DOHH2 (cell line): ENCODE data around the gene GORASP1.

Experiments used
- H3F3A ChIP-seq: fragments of 200-600 bp; sonication (generic), shearing (Covaris generic); 2 replicates; pipeline ENCODE4 v1.6.0; 2016; ENCODE audit warnings: antibody characterized with exemption, mild to moderate bottlenecking; ENCODE audit not compliant: control insufficient read depth, insufficient read depth
- H3K27ac ChIP-seq: fragments of 200-600 bp; sonication (generic); 2 replicates; pipeline ENCODE4 v1.5.1; 2014; ENCODE audit warnings: low read depth, mild to moderate bottlenecking, low read length, moderate library complexity
- H3K27me3 ChIP-seq: fragments of 200-600 bp; sonication (generic); 2 replicates; pipeline ENCODE4 v1.6.1; 2014; ENCODE audit warnings: mild to moderate bottlenecking, low read length, mixed read lengths; ENCODE audit not compliant: control insufficient read depth
- H3K36me3 ChIP-seq: fragments of 200-600 bp; sonication (generic); 2 replicates; pipeline ENCODE4 v1.6.1; 2014; ENCODE audit warnings: mild to moderate bottlenecking, low read length, moderate library complexity, mixed read lengths; ENCODE audit not compliant: control insufficient read depth
- H3K4me1 ChIP-seq: fragments of 200-600 bp; sonication (generic); 2 replicates; pipeline ENCODE4 v1.6.1; 2014; ENCODE audit warnings: mild to moderate bottlenecking, low read length, mixed read lengths; ENCODE audit not compliant: control insufficient read depth
- H3K4me2 ChIP-seq: fragments of 200-600 bp; sonication (generic); 2 replicates; pipeline ENCODE4 v1.6.0; 2014; ENCODE audit warnings: mild to moderate bottlenecking, low read length, moderate library complexity
- H3K4me3 ChIP-seq: fragments of 200-600 bp; sonication (generic); 2 replicates; pipeline ENCODE4 v1.5.1; 2014; ENCODE audit warnings: mild to moderate bottlenecking, low read length, mixed read lengths
- H3K79me2 ChIP-seq: fragments of 200-600 bp; sonication (generic); 2 replicates; pipeline ENCODE4 v1.6.1; 2014; ENCODE audit warnings: mild to moderate bottlenecking, low read length, mixed read lengths; ENCODE audit not compliant: control insufficient read depth
- H3K9me2 ChIP-seq: fragments of 200-600 bp; sonication (generic); replicated peaks from 2 replicates; pipeline ENCODE4 v1.6.1; 2014; ENCODE audit warnings: mild to moderate bottlenecking, low read length, mixed read lengths; ENCODE audit not compliant: control insufficient read depth
- H3K9me3 ChIP-seq: fragments of 200-600 bp; sonication (generic); 2 replicates; pipeline ENCODE4 v1.6.1; 2014; ENCODE audit warnings: antibody characterized with exemption, low read length, mixed read lengths; ENCODE audit not compliant: control insufficient read depth, insufficient read depth
- H4K20me1 ChIP-seq: fragments of 200-600 bp; sonication (generic); 2 replicates; pipeline ENCODE4 v1.6.0; 2014; ENCODE audit warnings: low read depth, mild to moderate bottlenecking, antibody characterized with exemption, low read length, moderate library complexity; ENCODE audit not compliant: control insufficient read depth, insufficient read depth
- EZH2phosphoT487 ChIP-seq: fragments of 200-600 bp; sonication (generic); IDR thresholded peaks from 2 replicates; pipeline ENCODE4 v1.6.1; 2017; ENCODE audit warnings: borderline replicate concordance, mild to moderate bottlenecking, antibody characterized with exemption, low read length, moderate library complexity, mixed read lengths
- TF ChIP-seq, protein P1 (sequence below): fragments of 200-600 bp; sonication (generic); IDR thresholded peaks from one replicate; pipeline ENCODE4 v1.5.1; 2014; ENCODE audit warnings: antibody characterized with exemption, mild to moderate bottlenecking, low read depth, low read length; ENCODE audit not compliant: poor library complexity, severe bottlenecking

Gene GORASP1

DNA sequence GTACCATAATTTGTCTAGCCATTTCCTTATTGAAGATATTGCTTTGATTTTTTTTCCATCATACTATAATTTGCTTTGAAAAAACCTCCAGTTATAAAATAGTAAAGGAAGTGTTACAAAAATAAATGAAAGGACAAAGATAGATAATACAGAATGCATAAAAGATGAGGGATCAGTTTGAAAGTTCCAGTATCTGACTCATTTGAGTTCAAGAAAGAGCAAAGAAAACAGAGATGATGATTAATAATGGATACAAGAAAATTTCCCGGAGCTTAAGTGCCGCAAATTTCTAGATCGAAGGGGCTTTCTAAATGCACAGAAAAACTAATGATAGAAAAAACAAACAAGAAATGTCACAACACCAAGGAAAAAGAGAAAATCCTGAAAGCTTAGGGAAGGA lies 51.3 kb downstream of the GORASP1 start:
- Histone ChIP-seq H3K4me2 (no peak overlapping the region), H3F3A (no peaks in the 10 kb centered on the region), H3K36me3 (0 out of 2 replicates have a peak, but pooled peaks cover 3% of the 10 kb centered on the region), H4K20me1 (no peaks in the 10 kb centered on the region), H3K9me3 (no peaks in the 10 kb centered on the region), H3K4me1 (peaks cover 14% of the 10 kb centered on the region), H3K27me3 (no peaks in the 10 kb centered on the region), H3K27ac (no peak overlapping the region), H3K9me2 (no peaks in the 10 kb centered on the region), H3K4me3 (no peak overlapping the region), H3K79me2 (peaks cover 53% of the 10 kb centered on the region)
- no peak for TF ChIP-seq EZH2phosphoT487
- TF ChIP-seq, protein P1, sequence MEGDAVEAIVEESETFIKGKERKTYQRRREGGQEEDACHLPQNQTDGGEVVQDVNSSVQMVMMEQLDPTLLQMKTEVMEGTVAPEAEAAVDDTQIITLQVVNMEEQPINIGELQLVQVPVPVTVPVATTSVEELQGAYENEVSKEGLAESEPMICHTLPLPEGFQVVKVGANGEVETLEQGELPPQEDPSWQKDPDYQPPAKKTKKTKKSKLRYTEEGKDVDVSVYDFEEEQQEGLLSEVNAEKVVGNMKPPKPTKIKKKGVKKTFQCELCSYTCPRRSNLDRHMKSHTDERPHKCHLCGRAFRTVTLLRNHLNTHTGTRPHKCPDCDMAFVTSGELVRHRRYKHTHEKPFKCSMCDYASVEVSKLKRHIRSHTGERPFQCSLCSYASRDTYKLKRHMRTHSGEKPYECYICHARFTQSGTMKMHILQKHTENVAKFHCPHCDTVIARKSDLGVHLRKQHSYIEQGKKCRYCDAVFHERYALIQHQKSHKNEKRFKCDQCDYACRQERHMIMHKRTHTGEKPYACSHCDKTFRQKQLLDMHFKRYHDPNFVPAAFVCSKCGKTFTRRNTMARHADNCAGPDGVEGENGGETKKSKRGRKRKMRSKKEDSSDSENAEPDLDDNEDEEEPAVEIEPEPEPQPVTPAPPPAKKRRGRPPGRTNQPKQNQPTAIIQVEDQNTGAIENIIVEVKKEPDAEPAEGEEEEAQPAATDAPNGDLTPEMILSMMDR: no peak

DNA sequence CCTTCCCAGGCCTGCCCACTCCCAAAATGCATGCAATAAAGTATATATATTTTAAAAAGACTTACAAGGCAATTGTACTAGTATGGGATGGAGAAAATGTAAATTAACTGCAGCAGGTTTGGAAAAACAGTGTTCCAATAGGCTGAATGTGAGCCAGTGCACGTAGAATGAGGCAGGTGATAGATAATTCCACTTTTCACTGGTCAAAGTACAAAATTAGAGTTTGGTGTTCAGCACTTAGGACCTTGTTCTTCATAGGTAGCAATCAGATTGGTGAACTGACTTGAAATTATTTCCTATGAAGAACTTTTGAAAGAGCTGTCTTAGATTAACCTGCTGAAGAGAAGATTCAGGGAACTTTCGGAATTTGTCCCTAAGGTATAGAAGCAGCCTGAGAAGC lies 53.7 kb downstream of the GORASP1 start:
- H3K4me2 ChIP-seq: no peak overlapping the region
- H3K4me3 ChIP-seq: no peak overlapping the region
- peaks cover 21% of the 10 kb centered on the region for H3K4me1 ChIP-seq
- H3K79me2 ChIP-seq: peaks cover 40% of the 10 kb centered on the region
- H4K20me1 ChIP-seq: no peaks in the 10 kb centered on the region
- H3K27me3 ChIP-seq: no peaks in the 10 kb centered on the region
- 0 out of 2 replicates have a peak, but pooled peaks cover 3% of the 10 kb centered on the region for H3K36me3 ChIP-seq
- no peaks in the 10 kb centered on the region; the same call in 1 of the 2 replicates for H3F3A ChIP-seq
- no peaks in the 10 kb centered on the region for H3K9me3 ChIP-seq
- TF ChIP-seq, protein P1: no peak
- no peak for TF ChIP-seq EZH2phosphoT487
- H3K27ac ChIP-seq: no peak overlapping the region
- no peaks in the 10 kb centered on the region for H3K9me2 ChIP-seq

DNA sequence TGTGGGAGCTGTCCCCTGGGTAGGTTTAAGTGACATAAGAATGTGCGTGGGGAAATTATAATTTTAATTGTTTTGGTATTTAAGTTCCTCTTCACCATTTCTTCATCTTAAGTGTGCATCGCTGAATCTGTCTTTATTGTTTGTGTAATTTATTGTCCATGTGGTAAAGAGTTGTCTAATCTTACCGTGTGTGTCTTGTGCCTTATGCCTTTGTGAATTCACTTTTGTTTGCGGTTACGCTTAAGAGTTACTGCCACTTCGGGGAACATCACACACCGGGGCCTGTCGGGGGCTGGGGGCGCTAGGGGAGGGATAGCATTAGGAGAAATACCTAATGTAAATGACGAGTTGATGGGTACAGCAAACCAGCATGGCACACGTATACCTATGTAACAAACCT lies 54.8 kb downstream of the GORASP1 start:
- Histone ChIP-seq H4K20me1 (no peaks in the 10 kb centered on the region), H3F3A (no peaks in the 10 kb centered on the region; the same call in 1 of the 2 replicates), H3K4me3 (peak overlapping the region; percentile 80), H3K9me3 (no peaks in the 10 kb centered on the region), H3K4me1 (peaks cover 21% of the 10 kb centered on the region), H3K36me3 (0 out of 2 replicates have a peak, but pooled peaks cover 3% of the 10 kb centered on the region), H3K4me2 (peak overlapping the region; percentile 77), H3K79me2 (peaks cover 37% of the 10 kb centered on the region), H3K27ac (no peak overlapping the region), H3K9me2 (no peaks in the 10 kb centered on the region), H3K27me3 (no peaks in the 10 kb centered on the region)
- TF ChIP-seq EZH2phosphoT487: no peak
- TF ChIP-seq, protein P1: no peak
